ENCODE data around the gene PRPF31.

GRCh38 chr19:54168174-54168917 lies 52.8 kb downstream of the PRPF31 start:
- TF ChIP-seq CTCF (IDR thresholded peaks at IDR 0.05) = peak; percentile 67 to 90 (median 79)
- no peak for TF ChIP-seq POLR2A (IDR thresholded peaks at IDR 0.05)
- no peak for TF ChIP-seq EP300 (IDR thresholded peaks at IDR 0.05)
